Fibroblast of the aortic adventitia (primary cell): ENCODE data around the gene STARD10. TPM values are rescaled to one million over a fixed set of nuclear protein-coding genes. Genes with fewer than 3 reads are reported as not detected.

Source experiments
- DNase-seq: peaks from one replicate; pipeline ENCODE4 v3.0.0-alpha.2; 2010; ENCODE audit warnings: low read depth
- H3K4me3 ChIP-seq: 2 replicates; pipeline ENCODE4 v1.5.1; 2011; ENCODE audit warnings: low read depth, mild to moderate bottlenecking, control low read depth, low read length, moderate library complexity
- total RNA-seq: library from RNA; depleted of rRNA; stranded (reverse); fragments of >200 nt; gene quantifications from 2 replicates; pipeline ENCODE4 v1.2.3, GENCODE V29; 2012; ENCODE audit warnings: low replicate concordance
- TF ChIP-seq, protein P1 (sequence below): IDR thresholded peaks from 2 replicates; pipeline ENCODE4 v1.5.1; 2011; ENCODE audit warnings: mild to moderate bottlenecking, low read length, control low read depth, inconsistent platforms; ENCODE audit not compliant: insufficient read depth

The STARD10 gene
- total RNA-seq, 1 donor = 21.4 TPM

DNA sequence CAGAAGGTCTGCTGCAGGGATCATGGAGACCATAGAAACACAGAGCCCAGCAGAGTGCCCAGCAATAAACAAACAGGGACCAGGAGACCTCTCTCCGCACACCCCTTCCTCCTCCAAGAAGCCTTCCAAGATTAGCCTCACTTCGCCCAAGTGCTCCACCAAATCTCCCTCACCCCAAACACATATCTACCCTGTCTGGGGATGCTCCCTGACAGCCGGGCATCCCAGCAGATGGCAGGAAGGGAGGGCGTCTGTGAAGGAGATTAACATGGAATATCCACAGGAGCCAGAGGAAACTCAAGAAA, 68.2 kb downstream of the STARD10 start:
- no peak for DNase-seq
- H3K4me3 ChIP-seq = no peak overlapping the region
- TF ChIP-seq, protein P1, sequence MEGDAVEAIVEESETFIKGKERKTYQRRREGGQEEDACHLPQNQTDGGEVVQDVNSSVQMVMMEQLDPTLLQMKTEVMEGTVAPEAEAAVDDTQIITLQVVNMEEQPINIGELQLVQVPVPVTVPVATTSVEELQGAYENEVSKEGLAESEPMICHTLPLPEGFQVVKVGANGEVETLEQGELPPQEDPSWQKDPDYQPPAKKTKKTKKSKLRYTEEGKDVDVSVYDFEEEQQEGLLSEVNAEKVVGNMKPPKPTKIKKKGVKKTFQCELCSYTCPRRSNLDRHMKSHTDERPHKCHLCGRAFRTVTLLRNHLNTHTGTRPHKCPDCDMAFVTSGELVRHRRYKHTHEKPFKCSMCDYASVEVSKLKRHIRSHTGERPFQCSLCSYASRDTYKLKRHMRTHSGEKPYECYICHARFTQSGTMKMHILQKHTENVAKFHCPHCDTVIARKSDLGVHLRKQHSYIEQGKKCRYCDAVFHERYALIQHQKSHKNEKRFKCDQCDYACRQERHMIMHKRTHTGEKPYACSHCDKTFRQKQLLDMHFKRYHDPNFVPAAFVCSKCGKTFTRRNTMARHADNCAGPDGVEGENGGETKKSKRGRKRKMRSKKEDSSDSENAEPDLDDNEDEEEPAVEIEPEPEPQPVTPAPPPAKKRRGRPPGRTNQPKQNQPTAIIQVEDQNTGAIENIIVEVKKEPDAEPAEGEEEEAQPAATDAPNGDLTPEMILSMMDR = no peak

DNA sequence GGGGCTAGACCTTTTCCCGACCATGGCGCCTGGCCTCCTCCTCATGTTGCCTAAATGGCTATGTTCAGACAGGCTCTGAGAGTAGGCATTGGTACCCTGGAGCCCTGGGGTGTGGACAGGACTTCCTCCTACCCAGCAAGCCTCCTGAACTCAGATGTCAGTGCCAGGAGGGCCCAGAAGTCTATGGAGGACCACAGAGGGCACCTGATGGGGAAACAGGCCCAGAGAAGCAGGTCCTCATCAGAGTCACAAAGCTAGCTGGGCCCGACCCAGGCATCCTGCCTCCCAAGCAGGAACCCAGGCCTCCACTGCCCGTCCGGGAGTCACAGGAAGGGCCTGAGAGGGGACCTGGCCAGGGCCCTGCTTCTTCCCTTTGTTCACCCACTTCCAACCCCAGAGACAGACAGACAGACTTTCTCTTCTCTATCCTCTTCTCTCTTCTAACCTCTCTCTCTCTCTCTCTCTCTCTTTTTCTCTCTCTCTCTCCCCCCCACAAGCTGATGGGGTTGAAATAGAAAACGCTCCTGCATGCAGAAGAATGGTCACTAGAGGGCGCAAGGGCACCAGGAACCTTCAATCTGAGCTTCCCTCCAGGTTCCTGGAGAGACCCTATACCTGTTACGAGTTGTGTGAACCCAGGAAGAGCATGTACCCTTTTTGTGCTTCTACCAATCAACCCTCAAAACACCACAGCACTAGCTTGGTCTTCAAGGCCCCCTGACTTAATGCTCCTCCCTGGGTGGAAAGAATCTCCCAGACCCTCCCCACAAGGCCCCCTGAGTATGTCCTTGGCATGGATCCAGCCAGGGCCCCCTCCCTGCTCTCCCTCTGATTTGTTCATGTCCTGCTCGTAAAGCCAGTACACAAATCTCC, 68.8 kb downstream of the STARD10 start:
- no peak overlapping the region for H3K4me3 ChIP-seq
- TF ChIP-seq, protein P1 = peak; percentile 89
- DNase-seq = peak; percentile 90

DNA sequence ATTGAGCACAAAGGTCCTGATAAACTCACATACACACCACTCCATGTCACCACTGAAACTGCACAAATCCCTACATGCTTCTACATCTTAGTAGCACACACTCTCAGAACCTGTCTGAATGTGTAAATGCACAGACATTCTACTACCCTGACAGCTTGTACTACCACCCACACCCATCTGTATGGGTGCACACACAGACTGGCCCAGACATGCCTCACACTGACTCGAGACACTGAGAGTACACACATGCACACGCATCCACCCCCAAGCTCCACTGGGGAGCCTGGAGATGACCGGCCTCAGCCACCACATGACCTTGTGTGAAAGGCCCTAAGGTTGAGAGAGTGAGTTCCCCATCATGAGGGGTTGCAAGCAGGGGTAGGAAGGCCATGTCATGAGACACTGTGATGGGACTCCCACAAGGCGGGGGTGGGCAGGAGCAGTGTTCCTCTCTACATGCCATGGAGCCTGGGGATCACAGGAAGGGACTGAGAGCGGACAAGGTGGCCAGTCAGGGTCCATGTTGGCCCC, 69.8 kb downstream of the STARD10 start:
- DNase-seq = no peak
- TF ChIP-seq, protein P1 = no peak
- no peak overlapping the region for H3K4me3 ChIP-seq

DNA sequence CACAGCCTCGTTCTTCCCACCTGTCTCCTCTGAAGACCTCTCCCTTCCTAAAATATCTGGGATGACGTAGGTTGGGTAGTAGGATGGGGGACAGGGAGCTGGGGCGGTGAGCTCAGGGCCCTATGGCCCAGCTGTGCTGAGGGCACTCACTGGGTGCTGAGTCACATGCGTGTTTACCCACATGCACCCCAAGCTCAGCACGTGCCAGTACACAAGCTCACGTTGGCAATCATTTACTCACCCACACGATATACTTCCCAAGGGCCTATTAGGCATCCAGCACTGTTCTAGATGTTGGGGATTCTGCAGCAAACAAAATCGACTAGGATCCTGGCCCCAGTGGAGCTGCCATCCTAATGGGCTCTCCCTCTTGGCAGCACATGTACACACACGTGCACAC, 70.3 kb downstream of the STARD10 start:
- no peak overlapping the region for H3K4me3 ChIP-seq
- DNase-seq = no peak
- TF ChIP-seq, protein P1 = no peak

DNA sequence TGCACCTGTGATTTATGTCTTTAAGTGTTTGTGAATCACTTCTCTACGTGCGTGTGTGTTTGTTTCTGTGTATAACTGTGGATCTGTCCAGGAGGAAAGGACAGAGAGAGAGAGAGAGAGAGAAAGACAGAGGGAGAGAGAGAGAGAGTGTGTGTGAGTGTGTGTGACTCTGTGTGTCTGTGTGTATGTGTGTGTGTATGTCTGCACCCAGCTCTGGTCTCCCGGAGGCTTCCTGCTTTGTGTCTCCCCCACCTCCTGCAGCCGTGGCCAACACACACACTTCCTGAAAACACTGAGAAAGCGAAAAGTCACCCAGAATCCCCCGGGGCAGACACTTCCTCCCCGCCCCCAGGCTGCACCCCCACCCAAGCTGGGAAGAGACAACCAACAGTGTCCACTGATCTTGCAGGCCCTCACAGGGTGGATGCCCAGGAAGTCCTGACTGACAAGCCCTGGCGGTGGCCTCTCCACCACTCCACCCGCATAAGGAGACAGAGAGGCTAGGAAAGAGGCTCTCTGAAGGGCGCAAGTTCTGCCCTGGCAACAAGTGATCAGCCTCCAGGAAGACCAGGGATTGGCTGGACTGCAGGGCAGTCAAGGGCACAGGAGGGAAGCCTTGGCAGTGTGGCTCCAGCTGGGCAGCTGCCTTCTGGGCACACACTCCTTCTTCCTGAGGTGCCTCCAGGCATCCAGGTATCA, 71.6 kb downstream of the STARD10 start:
- TF ChIP-seq, protein P1 = no peak
- peak; percentile 91 for DNase-seq
- H3K4me3 ChIP-seq = peak overlapping the region; percentile 82

DNA sequence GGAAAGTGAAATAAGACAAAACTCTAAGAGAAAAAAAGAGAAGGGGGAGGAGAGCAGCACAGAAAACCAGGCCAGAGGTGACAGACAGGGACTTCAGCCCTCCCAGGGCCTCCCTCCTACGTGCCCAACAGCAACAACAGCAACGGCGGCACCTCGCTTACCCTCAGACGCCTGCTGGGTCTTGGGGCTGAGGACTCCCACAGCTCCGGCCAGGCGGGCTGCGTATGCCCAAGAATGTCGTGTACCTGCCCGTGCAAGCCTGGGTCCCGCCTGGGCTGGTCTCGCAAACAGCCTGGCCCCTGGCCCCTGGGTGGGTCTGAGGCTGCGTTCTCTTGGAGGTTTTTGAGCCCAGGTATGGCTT, 72.2 kb downstream of the STARD10 start:
- no peak for DNase-seq
- peak overlapping the region; percentile 82 for H3K4me3 ChIP-seq
- TF ChIP-seq, protein P1 = no peak
